Testis (tissue), 3 donors: ENCODE measurements around the gene KCNIP1. TPM values are rescaled to one million over a fixed set of nuclear protein-coding genes. Genes with fewer than 3 reads are reported as not detected.

Experiments
- DNase-seq: peaks from one replicate; pipeline ENCODE4 v3.0.0-alpha.2; 2019
- H3K27ac ChIP-seq, 2 donors: fragments of 200-600 bp; sonication (generic); one replicate each; pipeline ENCODE4 v1.5.1; 2019
- H3K27me3 ChIP-seq: fragments of 200-600 bp; sonication (generic); one replicate; pipeline ENCODE4 v1.5.1; 2019
- H3K36me3 ChIP-seq: fragments of 200-600 bp; sonication (generic); one replicate; pipeline ENCODE4 v1.5.1; 2017; ENCODE audit warnings: low read depth; ENCODE audit errors: missing control alignments
- H3K4me1 ChIP-seq: fragments of 200-600 bp; sonication (generic); one replicate; pipeline ENCODE4 v1.5.1; 2019
- H3K4me3 ChIP-seq, 2 donors: fragments of 200-600 bp; sonication (generic); one replicate each; pipeline ENCODE4 v1.5.1; 2017 to 2019
- H3K9me3 ChIP-seq: fragments of 200-600 bp; sonication (generic); one replicate; pipeline ENCODE4 v1.5.1; 2017
- CTCF ChIP-seq, 3 experiments: fragments of 450-650 bp in 2 of 3; fragments of 200-600 bp in 1 of 3; sonication (generic) in 1 of 3; IDR thresholded peaks; one replicate each; pipeline ENCODE4 v1.5.1; 2016 to 2019; ENCODE audit warnings: antibody characterized with exemption in 3 of 3, mild to moderate bottlenecking in 2 of 3, moderate library complexity in 1 of 3
- POLR2A ChIP-seq: fragments of 450-650 bp; IDR thresholded peaks from one replicate; pipeline ENCODE4 v1.6.1; 2017; ENCODE audit warnings: antibody characterized with exemption, mild to moderate bottlenecking, moderate library complexity
- WGBS, 2 donors: methylation state at CpG; one replicate each; pipeline ENCODE4 v1.1.5; 2018; 5-methylcytosine and 5-hydroxymethylcytosine counted together
- intact Hi-C: fragments of 100-400 bp; cut with DNase I; formaldehyde crosslinking; loops from one replicate; pipeline ENCODE4 v1.15.1; 2023; ENCODE audit warnings: low total_unique reads
- polyA plus RNA-seq: library from polyadenylated mRNA; stranded (reverse); fragments of 350-450 nt; fragmentation: Illumina TruSeq; extraction: RNeasy Lipid Tissue Mini Kit (QIAGEN cat#74804); gene quantifications from one replicate; pipeline ENCODE4 v1.2.3, GENCODE V29; 2014; ENCODE audit warnings: low read depth, low replicate concordance; ENCODE audit not compliant: insufficient read depth
- total RNA-seq, 2 donors: library from RNA; depleted of rRNA; stranded (reverse); fragments of >200 nt; gene quantifications; one replicate each; pipeline ENCODE4 v1.2.3, GENCODE V29; 2016

Gene KCNIP1
- total and polyA plus RNA-seq, 3 donors from 2014 or later = 5.9 to 14.8 (median 13.4) TPM

- intact Hi-C loops = loop anchor here (10.0 kb wide), 1 partner anchor 395 kb away; no protein-coding TSS in a partner anchor
- no peaks in the 10 kb centered on the region for H3K4me1 ChIP-seq
- H3K36me3 ChIP-seq = no peaks in the 10 kb centered on the region
- H3K4me3 ChIP-seq = no peak overlapping the region
- DNase-seq = no peak
- no peaks in the 10 kb centered on the region for H3K27me3 ChIP-seq
- WGBS, 2 donors = 91 to 100% methylated on average over 1 of the region's 1 CpG
- no peaks in the 10 kb centered on the region for H3K9me3 ChIP-seq
- TF ChIP-seq POLR2A (no peak), CTCF (IDR thresholded peaks at IDR 0.05) (no peak)
- H3K27ac ChIP-seq = no peak overlapping the region
Measured at GRCh38 chr5:170619869-170620268, 116.0 kb downstream of the KCNIP1 start.

DNA sequence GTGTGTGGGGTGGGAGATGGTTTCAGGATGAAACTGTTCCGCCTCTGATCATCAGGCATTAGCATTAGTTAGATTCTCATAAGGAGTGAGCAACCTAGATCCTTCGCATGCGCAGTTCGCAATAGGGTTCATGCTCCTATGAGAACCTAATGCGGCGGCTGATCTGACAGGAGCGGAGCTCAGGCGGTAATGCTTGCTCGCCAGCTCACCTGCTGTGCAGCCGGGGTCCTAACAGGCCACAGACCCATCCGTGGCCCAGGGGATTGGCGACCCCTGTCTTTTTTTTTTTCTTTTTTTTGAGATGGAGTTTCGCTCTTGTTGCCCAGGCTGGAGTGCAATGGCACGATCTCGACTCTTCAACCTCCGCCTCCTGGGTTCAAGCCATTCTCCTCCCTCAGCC lies 119.1 kb downstream of the KCNIP1 start:
- H3K4me3 ChIP-seq = no peak overlapping the region
- H3K27ac ChIP-seq = no peak overlapping the region
- 88 to 89% methylated on average over 16 of the region's 16 CpGs for WGBS, 2 donors
- no peak for DNase-seq
- H3K36me3 ChIP-seq = no peaks in the 10 kb centered on the region
- TF ChIP-seq CTCF (IDR thresholded peaks at IDR 0.05) = no peak
- TF ChIP-seq POLR2A = no peak
- intact Hi-C loops = loop anchor here (10.0 kb wide), 1 partner anchor 398 kb away; no protein-coding TSS in a partner anchor
- H3K4me1 ChIP-seq = no peaks in the 10 kb centered on the region
- H3K9me3 ChIP-seq = no peaks in the 10 kb centered on the region
- H3K27me3 ChIP-seq = no peaks in the 10 kb centered on the region

DNA sequence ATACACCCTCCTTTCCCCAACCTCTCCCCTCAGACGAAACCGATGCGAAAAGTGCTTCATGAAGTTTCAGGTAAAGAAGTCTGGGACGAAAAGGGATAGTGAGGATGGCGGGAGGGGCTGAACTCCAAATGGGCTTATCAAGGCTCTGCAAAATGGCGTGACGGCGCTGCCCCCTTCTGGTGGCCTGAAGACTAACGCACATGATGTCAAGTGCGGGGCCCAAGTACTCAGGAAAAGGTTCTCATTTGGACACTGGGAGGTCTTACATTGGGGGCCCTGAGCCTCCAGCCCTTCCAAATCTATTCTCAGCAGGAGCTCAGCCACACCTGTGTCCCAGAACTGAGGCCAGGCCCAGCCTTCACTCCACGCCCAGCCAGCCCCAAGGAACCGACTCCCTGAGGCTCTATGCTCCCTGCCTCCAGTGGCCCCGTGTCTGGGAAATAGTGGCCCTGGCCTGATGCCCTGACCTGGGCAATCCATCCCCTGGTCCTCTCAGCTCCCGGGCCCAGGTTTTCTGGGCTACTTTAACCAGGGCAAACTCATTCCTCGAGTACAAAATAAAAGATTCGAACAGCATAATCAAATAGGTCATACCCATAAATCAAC lies 119.9 kb downstream of the KCNIP1 start:
- peak; percentile 74 for DNase-seq
- Histone ChIP-seq H3K36me3 (no peaks in the 10 kb centered on the region), H3K9me3 (no peaks in the 10 kb centered on the region), H3K4me1 (no peaks in the 10 kb centered on the region), H3K27ac (no peak overlapping the region), H3K27me3 (no peaks in the 10 kb centered on the region), H3K4me3 (no peak overlapping the region)
- 59 to 68% methylated on average over 15 to 16 of the region's 16 CpGs for WGBS, 2 donors
- TF ChIP-seq CTCF (IDR thresholded peaks at IDR 0.05) = peak; percentile 28 to 60 (median 58)
- no peak for TF ChIP-seq POLR2A
- intact Hi-C loops = loop anchor here (10.0 kb wide), 1 partner anchor 399 kb away; no protein-coding TSS in a partner anchor

DNA sequence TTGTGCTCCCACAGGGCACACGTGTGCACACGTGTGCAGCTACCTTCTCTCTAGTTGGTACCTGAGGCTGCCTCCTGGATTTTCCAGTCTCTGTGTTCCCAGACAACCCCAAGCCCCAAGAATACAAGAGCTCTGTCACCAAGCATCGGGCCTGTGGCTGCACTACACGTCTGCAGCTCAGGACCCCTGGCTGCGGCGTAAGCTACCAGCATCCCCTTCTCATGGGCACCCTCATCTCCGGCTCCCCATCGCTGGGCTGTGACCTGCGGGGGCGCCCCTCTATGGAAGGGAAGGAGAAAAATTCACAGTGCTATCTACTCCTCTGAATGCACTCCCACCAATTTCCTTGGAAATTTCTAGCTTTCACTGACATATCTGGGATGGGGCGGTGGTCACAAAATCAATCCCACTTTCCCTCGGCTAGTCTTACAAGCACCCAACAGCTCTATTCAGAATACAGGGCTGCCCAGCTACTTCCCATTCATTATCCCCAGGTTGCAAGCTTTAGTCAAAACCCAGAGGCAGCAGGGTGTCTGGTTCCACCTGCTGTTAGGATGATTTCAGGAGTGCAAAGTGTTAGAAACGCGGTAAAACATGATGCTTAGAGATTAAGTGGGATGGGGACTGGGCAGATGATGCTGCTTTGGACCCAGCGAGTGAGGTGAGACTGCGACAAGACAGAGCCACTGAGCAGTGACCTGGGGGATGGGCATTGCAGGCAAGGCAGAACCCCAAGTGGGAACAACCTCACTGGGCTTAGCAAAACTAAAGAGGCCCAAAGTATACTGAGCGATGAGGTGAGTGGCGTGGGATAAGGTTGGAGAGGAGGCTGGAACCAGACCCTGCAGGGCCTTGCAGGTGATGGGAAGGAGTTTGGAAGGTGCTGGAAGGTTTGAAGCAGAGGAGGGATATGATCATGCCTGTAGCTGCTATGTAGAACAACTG lies 121.7 kb downstream of the KCNIP1 start:
- no peak for TF ChIP-seq CTCF (IDR thresholded peaks at IDR 0.05)
- Histone ChIP-seq H3K4me3 (no peak overlapping the region), H3K27ac (no peak overlapping the region), H3K36me3 (no peaks in the 10 kb centered on the region), H3K27me3 (no peaks in the 10 kb centered on the region), H3K4me1 (no peaks in the 10 kb centered on the region), H3K9me3 (no peaks in the 10 kb centered on the region)
- 82 to 87% methylated on average over 14 to 18 of the region's 18 CpGs for WGBS, 2 donors
- intact Hi-C loops = loop anchor here (10.0 kb wide), 1 partner anchor 401 kb away; no protein-coding TSS in a partner anchor
- no peak for DNase-seq
